HepG2 (cell line): Measurements from ENCODE around the gene DNAAF9. TPM values are rescaled to one million over a fixed set of nuclear protein-coding genes. Genes with fewer than 3 reads are reported as not detected.

Experiments
- ATAC-seq: fragments of 200-7000 bp; cut with Tn5 transposase; 3 replicates; pipeline ENCODE4 v1.9.1; 2020; ENCODE audit warnings: mild to moderate bottlenecking, moderate library complexity
- BruUV-seq: library from RNA; stranded (reverse); fragments of 400-500 nt; replicated peaks from 2 replicates; lab custom pipeline; 2021; lab: Mats Ljungman, UMichigan
- CTCF ChIA-PET: fragments of 300-600 bp; formaldehyde crosslinking; extraction: SDS; loops from one replicate; lab custom pipeline; 2021; ENCODE audit warnings: low total read pairs, inconsistent platforms, low intra/inter-chr PET ratio; lab: Yijun Ruan, JAX
- POLR2A ChIA-PET: fragments of 350-600 bp; sonication (Branson Sonifier 250); formaldehyde crosslinking; loops from one replicate; lab custom pipeline; 2020; ENCODE audit warnings: antibody characterized with exemption, inconsistent platforms; lab: Yijun Ruan, JAX
- DNase-seq: peaks from one replicate; pipeline ENCODE4 v3.0.0-alpha.2; 2015; ENCODE audit warnings: low spot score
- FAIRE-seq: peaks from 3 replicates; lab custom pipeline; 2011; peaks lifted over from hg19 to GRCh38; lab: Jason Lieb, UNC
- H2AFZ ChIP-seq: one replicate; pipeline ENCODE4 v1.6.1; 2011; ENCODE audit warnings: low read length, inconsistent platforms
- H3K27ac ChIP-seq: fragments of 300-600 bp; 3 replicates; pipeline ENCODE4 v1.8.0; 2011; ENCODE audit warnings: mixed run types, mild to moderate bottlenecking, mixed read lengths, low read length, inconsistent platforms; ENCODE audit not compliant: insufficient read depth; ENCODE audit errors: extremely low read length
- H3K27me3 ChIP-seq, 2 experiments: fragments of 200-600 bp in 1 of 2; 2 replicates in 1 of 2; 3 replicates in 1 of 2; pipeline versions ENCODE4 v1.6.0 to v1.8.0; 2011; ENCODE audit warnings: low read length in 2 of 2, mild to moderate bottlenecking in 2 of 2, moderate library complexity in 2 of 2, inconsistent platforms in 1 of 2; ENCODE audit not compliant: insufficient read depth in 2 of 2, control insufficient read depth in 1 of 2
- H3K36me3 ChIP-seq, 2 experiments: fragments of 200-600 bp in 1 of 2; replicated peaks in 1 of 2; 2 replicates in 1 of 2; 3 replicates in 1 of 2; pipeline versions ENCODE4 v1.5.1 to v1.8.0; 2011; ENCODE audit warnings: low read length in 2 of 2, inconsistent platforms in 1 of 2; ENCODE audit not compliant: insufficient read depth in 2 of 2, control insufficient read depth in 1 of 2
- H3K4me1 ChIP-seq: 2 replicates; pipeline ENCODE4 v1.5.1; 2012; ENCODE audit warnings: low read length, inconsistent platforms; ENCODE audit not compliant: insufficient read depth
- H3K4me2 ChIP-seq: 2 replicates; pipeline ENCODE4 v1.6.0; 2011; ENCODE audit warnings: low read depth, low read length, inconsistent platforms
- H3K4me3 ChIP-seq, 3 experiments: fragments of 200-600 bp in 1 of 3; sonication (generic), shearing (Covaris generic) in 1 of 3; replicated peaks in 1 of 3; 2 replicates each; pipeline ENCODE4 v1.5.1; 2011 to 2016; ENCODE audit warnings: low read length in 3 of 3, inconsistent platforms in 2 of 3, low read depth in 2 of 3, mild to moderate bottlenecking in 2 of 3, control low read depth in 1 of 3, mixed read lengths in 1 of 3; ENCODE audit not compliant: insufficient read depth in 1 of 3
- H3K79me2 ChIP-seq: one replicate; pipeline ENCODE4 v1.6.1; 2011; ENCODE audit warnings: low read length, inconsistent platforms; ENCODE audit not compliant: insufficient read depth
- H3K9ac ChIP-seq: 2 replicates; pipeline ENCODE4 v1.6.0; 2011; ENCODE audit warnings: mild to moderate bottlenecking, low read depth, low read length, inconsistent platforms; ENCODE audit not compliant: insufficient read depth
- H3K9me3 ChIP-seq: 2 replicates; pipeline ENCODE4 v1.5.1; 2012; ENCODE audit warnings: mild to moderate bottlenecking, low read length
- H4K20me1 ChIP-seq: 2 replicates; pipeline ENCODE4 v1.6.0; 2011; ENCODE audit warnings: inconsistent platforms, mild to moderate bottlenecking, low read length, moderate library complexity; ENCODE audit not compliant: insufficient read depth
- IKZF4 ChIP-seq: sonication (generic); formaldehyde crosslinking; IDR thresholded peaks from 2 replicates; pipeline ENCODE4 v1.5.1; 2020; ENCODE audit warnings: borderline replicate concordance, mild to moderate bottlenecking, low read depth, missing genetic modification reagents; ENCODE audit errors: not compliant biosample characterization
- JUNB ChIP-seq: sonication (generic); formaldehyde crosslinking; IDR thresholded peaks from 2 replicates; pipeline ENCODE4 v1.8.0; 2022; ENCODE audit warnings: missing genetic modification reagents, mild to moderate bottlenecking, borderline replicate concordance
- KLF11 ChIP-seq: IDR thresholded peaks from 2 replicates; pipeline ENCODE4 v1.6.1; 2016; ENCODE audit warnings: missing compliant biosample characterization
- NAIF1 ChIP-seq: sonication (generic); formaldehyde crosslinking; IDR thresholded peaks from 2 replicates; pipeline ENCODE4 v1.5.0; 2020; ENCODE audit warnings: mild to moderate bottlenecking, missing genetic modification reagents, borderline replicate concordance
- PCBP2 ChIP-seq: fragments of 200-400 bp; formaldehyde crosslinking; optimal IDR thresholded peaks from 2 replicates; pipeline ENCODE3; 2018; ENCODE audit warnings: low read length, low read depth; ENCODE audit not compliant: poor library complexity, severe bottlenecking
- RAD21 ChIP-seq: fragments of 450-650 bp; formaldehyde crosslinking; IDR thresholded peaks from 2 replicates; pipeline ENCODE4 v1.5.0; 2020; ENCODE audit warnings: mild to moderate bottlenecking
- RNF2 ChIP-seq: fragments of 450-650 bp; conservative IDR thresholded peaks from 2 replicates; pipeline ENCODE4 v1.6.1; 2016; ENCODE audit warnings: low read depth
- SALL2 ChIP-seq: sonication (generic); formaldehyde crosslinking; IDR thresholded peaks from 2 replicates; pipeline ENCODE4 v1.8.1; 2023; ENCODE audit warnings: mild to moderate bottlenecking, missing genetic modification reagents, inconsistent platforms
- SMC3 ChIP-seq: IDR thresholded peaks from 2 replicates; pipeline ENCODE4 v1.6.1; 2011; ENCODE audit warnings: low read length, improper control_type of control experiment
- STAG1 ChIP-seq: sonication (generic); formaldehyde crosslinking; IDR thresholded peaks from 2 replicates; pipeline ENCODE4 v1.4.0; 2020; ENCODE audit warnings: missing genetic modification reagents
- ZNF20 ChIP-seq: sonication (generic); formaldehyde crosslinking; IDR thresholded peaks from 2 replicates; pipeline ENCODE4 v1.4.0; 2020; ENCODE audit warnings: mild to moderate bottlenecking, moderate library complexity, missing genetic modification reagents
- ZNF543 ChIP-seq: sonication (generic); formaldehyde crosslinking; IDR thresholded peaks from 2 replicates; pipeline ENCODE4 v1.4.0; 2020; ENCODE audit warnings: mild to moderate bottlenecking, missing genetic modification reagents
- WGBS: methylation state at CpG from one replicate; pipeline ENCODE4 v1.1.6; 2017; ENCODE audit warnings: low lambda C conversion rate; 5-methylcytosine and 5-hydroxymethylcytosine counted together
- in situ Hi-C: cut with HindIII; loops from 2 replicates; pipeline ENCODE4 v1.10.0; 2017; ENCODE audit warnings: low pct_unique_long_range_greater_than_20kb; ENCODE audit not compliant: extremely low pct_ligation_motif_present
- intact Hi-C: fragments of 100-400 bp; cut with micrococcal nuclease; formaldehyde crosslinking; loops from one replicate; pipeline ENCODE4 v1.10.0; 2022; ENCODE audit not compliant: unreplicated experiment
- polyA plus RNA-seq, 8 experiments: library from polyadenylated mRNA; depleted of rRNA in 3 of 8; stranded (reverse) in 7 of 8; unstranded in 1 of 8; fragments of >200 nt; fragmentation: Illumina TruSeq in 4 of 8; extraction: Trizol in 4 of 8; gene quantifications; 2 replicates each; pipeline versions ENCODE4 v1.2.1 to v1.2.3, GENCODE V29; 2011 to 2016; ENCODE audit warnings: low read depth in 4 of 8, missing spikeins in 1 of 8, mixed read lengths in 1 of 8; ENCODE audit not compliant: insufficient read depth in 1 of 8
- total RNA-seq, 5 experiments: library from RNA; depleted of rRNA; stranded (reverse); fragments of >200 nt; fragmentation: Illumina TruSeq; extraction: Trizol; gene quantifications; 2 replicates each; pipeline ENCODE4 v1.2.3, GENCODE V29; 2016; ENCODE audit warnings: low read depth in 1 of 5
- TF ChIP-seq, protein P1 (sequence below): sonication (generic); formaldehyde crosslinking; IDR thresholded peaks from 2 replicates; pipeline ENCODE4 v1.4.0; 2020; ENCODE audit warnings: missing genetic modification reagents, mild to moderate bottlenecking, borderline replicate concordance
- TF ChIP-seq, protein P2 (sequence below): sonication (generic); formaldehyde crosslinking; IDR thresholded peaks from 2 replicates; pipeline ENCODE4 v1.8.0; 2023; ENCODE audit warnings: mild to moderate bottlenecking, missing genetic modification reagents
- TF ChIP-seq, protein P3 (sequence below): sonication (generic); formaldehyde crosslinking; IDR thresholded peaks from 2 replicates; pipeline ENCODE4 v1.5.0; 2020; ENCODE audit warnings: mild to moderate bottlenecking, missing genetic modification reagents, moderate library complexity

DNAAF9 gene
- total and polyA plus RNA-seq, 2 of the 13 experiments (the other 11 are each of a cell fraction or from before 2014, with no cell fraction given): 10.5 to 14.9 TPM

DNA sequence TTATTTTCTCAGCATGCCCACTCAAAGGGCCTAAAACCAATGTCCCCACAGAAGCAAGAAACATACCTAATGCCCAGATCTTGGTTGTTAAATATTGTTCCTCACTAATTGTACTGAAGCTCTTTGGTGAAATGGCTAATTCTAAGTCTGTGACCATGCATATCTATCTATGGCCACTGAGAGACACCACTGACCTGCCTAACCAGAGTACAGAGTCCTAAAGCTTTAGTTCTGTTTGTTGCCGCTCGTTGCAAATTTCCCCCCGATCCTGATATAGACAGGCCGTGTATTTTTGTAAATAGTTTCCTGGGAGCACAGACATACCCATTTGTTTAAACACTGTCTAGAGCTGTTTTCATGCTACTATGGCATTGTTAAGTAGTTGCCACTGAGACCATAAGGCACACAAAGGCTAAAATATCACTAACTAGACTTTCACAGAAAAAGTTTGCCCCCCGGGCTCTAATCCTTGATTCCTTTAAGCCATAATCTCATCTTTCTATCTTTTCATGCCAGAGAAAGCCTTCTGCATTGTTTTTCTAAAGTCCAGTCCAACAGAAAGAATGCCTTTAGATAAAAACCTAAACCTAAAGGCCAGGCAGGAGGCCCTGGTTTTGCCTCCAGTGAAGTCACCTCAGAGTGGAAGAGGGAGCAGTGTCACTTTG, 48.7 kb downstream of the DNAAF9 start:
- H3K9me3 ChIP-seq: no peaks in the 10 kb centered on the region
- no peaks in the 10 kb centered on the region for H4K20me1 ChIP-seq
- intact Hi-C loops: no loop called here
- WGBS: 68% methylated on average over 5 of the region's 5 CpGs
- POLR2A ChIA-PET: interaction anchor here (1.6 kb wide), 1 partner anchor 112 kb away, joined by 4 read pairs; the partner anchor contains the start of gene ATRN
- H3K9ac ChIP-seq: no peak overlapping the region
- H3K4me2 ChIP-seq: no peak overlapping the region
- FAIRE-seq (no peak), ATAC-seq (peak; percentile 94), DNase-seq (peak; percentile 36)
- H3K27me3 ChIP-seq: no peaks in the 10 kb centered on the region
- CTCF ChIA-PET: no interaction called here
- H3K79me2 ChIP-seq: no peaks in the 10 kb centered on the region
- H2AFZ ChIP-seq: no peak overlapping the region
- peak overlapping the region; percentile 14 for H3K27ac ChIP-seq
- H3K4me1 ChIP-seq: 0 out of 2 replicates have a peak, but pooled peaks cover 10% of the 10 kb centered on the region
- no peak overlapping the region for H3K4me3 ChIP-seq
- in situ Hi-C loops: no loop called here
- no TSS peak for BruUV-seq
- peaks cover 0 to under 1% of the 10 kb centered on the region in 2 experiments; a peak in 4 of 5 replicates for H3K36me3 ChIP-seq
- TF ChIP-seq JUNB (CRISPR knock-in tag): no peak
- TF ChIP-seq SMC3: peak; percentile 65; the same call in 1 of the 2 replicates
- no peak for TF ChIP-seq ZNF543 (CRISPR knock-in tag)
- TF ChIP-seq PCBP2: no peak
- peak; percentile 76 for TF ChIP-seq STAG1 (CRISPR knock-in tag)
- TF ChIP-seq, protein P1, sequence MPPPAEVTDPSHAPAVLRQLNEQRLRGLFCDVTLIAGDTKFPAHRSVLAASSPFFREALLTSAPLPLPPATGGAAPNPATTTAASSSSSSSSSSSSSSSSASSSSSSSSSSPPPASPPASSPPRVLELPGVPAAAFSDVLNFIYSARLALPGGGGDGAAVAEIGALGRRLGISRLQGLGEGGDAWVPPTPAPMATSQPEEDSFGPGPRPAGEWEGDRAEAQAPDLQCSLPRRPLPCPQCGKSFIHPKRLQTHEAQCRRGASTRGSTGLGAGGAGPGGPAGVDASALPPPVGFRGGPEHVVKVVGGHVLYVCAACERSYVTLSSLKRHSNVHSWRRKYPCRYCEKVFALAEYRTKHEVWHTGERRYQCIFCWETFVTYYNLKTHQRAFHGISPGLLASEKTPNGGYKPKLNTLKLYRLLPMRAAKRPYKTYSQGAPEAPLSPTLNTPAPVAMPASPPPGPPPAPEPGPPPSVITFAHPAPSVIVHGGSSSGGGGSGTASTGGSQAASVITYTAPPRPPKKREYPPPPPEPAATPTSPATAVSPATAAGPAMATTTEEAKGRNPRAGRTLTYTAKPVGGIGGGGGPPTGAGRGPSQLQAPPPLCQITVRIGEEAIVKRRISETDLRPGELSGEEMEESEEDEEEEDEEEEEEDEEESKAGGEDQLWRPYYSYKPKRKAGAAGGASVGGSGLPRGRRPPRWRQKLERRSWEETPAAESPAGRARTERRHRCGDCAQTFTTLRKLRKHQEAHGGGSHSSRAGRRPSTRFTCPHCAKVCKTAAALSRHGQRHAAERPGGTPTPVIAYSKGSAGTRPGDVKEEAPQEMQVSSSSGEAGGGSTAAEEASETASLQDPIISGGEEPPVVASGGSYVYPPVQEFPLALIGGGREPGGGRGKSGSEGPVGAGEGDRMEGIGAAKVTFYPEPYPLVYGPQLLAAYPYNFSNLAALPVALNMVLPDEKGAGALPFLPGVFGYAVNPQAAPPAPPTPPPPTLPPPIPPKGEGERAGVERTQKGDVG (CRISPR knock-in tag): no peak
- TF ChIP-seq, protein P2, sequence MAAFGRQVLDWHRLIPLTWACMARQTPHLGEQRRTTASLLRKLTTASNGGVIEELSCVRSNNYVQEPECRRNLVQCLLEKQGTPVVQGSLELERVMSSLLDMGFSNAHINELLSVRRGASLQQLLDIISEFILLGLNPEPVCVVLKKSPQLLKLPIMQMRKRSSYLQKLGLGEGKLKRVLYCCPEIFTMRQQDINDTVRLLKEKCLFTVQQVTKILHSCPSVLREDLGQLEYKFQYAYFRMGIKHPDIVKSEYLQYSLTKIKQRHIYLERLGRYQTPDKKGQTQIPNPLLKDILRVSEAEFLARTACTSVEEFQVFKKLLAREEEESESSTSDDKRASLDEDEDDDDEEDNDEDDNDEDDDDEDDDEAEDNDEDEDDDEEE (CRISPR knock-in tag): no peak
- TF ChIP-seq KLF11: no peak
- no peak for TF ChIP-seq RNF2
- TF ChIP-seq NAIF1 (CRISPR knock-in tag): no peak
- TF ChIP-seq RAD21: peak; percentile 42
- TF ChIP-seq, protein P3, sequence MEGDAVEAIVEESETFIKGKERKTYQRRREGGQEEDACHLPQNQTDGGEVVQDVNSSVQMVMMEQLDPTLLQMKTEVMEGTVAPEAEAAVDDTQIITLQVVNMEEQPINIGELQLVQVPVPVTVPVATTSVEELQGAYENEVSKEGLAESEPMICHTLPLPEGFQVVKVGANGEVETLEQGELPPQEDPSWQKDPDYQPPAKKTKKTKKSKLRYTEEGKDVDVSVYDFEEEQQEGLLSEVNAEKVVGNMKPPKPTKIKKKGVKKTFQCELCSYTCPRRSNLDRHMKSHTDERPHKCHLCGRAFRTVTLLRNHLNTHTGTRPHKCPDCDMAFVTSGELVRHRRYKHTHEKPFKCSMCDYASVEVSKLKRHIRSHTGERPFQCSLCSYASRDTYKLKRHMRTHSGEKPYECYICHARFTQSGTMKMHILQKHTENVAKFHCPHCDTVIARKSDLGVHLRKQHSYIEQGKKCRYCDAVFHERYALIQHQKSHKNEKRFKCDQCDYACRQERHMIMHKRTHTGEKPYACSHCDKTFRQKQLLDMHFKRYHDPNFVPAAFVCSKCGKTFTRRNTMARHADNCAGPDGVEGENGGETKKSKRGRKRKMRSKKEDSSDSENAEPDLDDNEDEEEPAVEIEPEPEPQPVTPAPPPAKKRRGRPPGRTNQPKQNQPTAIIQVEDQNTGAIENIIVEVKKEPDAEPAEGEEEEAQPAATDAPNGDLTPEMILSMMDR (CRISPR knock-in tag): peak; percentile 73
- no peak for TF ChIP-seq ZNF20 (CRISPR knock-in tag)
- no peak for TF ChIP-seq SALL2
- TF ChIP-seq IKZF4 (CRISPR knock-in tag): no peak
